HG02870 (cell line): ENCODE results near the gene ADGRV1.
A peak's percentile ranks its signal among the peaks of the same experiment; 100 is the strongest.
"Not testable (repeated sequence)": the region's sequence is repeated elsewhere in the genome, so short reads cannot be mapped to it uniquely, and the experiment has no call there.

ENCODE experiments used
- ATAC-seq: cut with Tn5 transposase; IDR thresholded peaks from one replicate; pipeline ENCODE4 v1.9.1; 2021; ENCODE audit warnings: mild to moderate bottlenecking, moderate library complexity; ENCODE audit not compliant: unreplicated experiment

The ADGRV1 gene

GRCh38 chr5:90703932-90704331 is 145.3 kb downstream of the ADGRV1 start:
- no peak for ATAC-seq

- ATAC-seq, result no peak
These were observed 149.1 kb downstream of the ADGRV1 start for GRCh38 chr5:90707698-90708097.

DNA sequence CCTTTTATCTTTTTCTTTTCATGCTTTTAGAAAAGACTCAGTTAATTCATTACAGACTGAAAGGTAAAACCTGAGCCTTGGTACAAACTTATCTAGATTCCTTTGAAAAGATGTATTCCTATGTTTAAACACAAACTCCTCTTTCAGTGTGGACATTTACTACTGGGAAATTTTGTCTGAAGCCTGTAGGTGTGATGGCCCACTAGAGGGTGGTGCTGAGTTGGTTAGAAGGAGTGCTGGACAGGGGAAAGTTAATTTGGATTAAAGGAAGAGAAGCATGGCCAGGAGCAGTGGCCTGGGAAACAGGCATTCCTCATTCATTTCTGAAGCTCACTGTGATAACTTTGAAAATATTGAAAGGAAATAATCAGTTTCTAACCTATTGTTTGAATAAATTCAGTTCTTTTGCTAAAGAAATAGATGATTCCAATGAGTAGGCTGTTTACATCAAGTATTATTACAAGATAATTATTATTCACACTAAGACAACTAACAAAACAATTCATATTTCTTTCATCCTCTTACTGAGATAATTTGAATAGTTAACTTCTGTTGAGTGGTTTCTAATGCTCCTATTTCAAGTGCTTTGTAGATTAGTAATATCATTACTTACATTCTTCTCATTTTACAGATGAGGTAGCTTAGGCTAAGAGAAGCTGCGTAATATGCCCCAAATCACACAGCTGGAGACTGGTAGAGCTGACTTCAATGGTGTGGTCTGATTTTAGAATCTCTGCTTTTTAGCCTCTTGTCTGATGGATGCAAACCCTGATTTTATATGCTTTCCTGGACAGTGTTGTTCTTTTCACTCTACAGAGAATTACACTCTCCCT is 150.9 kb downstream of the ADGRV1 start:
- ATAC-seq, result peak; percentile 85

DNA sequence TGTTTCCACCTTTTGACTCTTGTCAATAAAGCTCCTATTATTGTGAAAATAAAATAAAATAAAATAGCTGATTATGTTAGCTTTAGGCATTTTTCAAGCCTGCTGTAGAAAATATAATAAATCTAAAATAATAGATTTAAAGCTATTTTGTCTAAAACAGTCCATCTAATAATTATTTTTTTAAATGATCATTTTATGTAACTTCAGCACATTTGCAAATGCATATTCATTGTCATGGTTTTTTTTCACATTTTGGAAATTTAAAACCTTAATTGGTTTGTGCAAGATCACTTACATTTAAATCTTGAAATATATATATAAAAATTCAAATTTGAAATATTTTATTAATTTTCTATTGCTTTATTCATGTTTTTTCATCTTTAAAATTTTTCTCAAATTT is 159.8 kb downstream of the ADGRV1 start:
- ATAC-seq, result no peak

DNA sequence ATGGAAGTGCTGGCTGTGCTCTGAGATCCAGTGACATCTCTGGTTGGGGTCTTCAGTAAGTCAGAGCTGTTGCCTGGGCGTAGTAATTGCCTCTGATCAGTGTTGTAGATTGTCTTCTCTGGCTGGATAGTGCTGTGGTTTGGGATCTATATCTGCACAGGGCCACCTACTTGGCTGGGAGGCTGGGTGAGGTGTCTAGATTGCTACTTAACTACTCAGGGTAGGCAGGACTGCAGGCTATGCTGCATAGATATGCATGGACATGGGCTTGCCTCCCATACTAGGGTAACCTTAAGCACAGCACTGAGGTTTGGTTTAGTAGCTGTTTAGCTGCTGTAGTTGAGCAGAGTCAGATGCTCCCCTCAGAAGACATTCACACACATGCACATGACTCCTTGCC is 181.0 kb downstream of the ADGRV1 start:
- no peak for ATAC-seq

GRCh38 chr5:90740244-90740799 is 181.7 kb downstream of the ADGRV1 start:
- ATAC-seq, result no peak

- ATAC-seq, result no peak
These were observed 182.5 kb downstream of the ADGRV1 start for GRCh38 chr5:90741022-90741564.

- ATAC-seq, result no peak
These were observed 187.5 kb downstream of the ADGRV1 start for GRCh38 chr5:90746119-90746518.

DNA sequence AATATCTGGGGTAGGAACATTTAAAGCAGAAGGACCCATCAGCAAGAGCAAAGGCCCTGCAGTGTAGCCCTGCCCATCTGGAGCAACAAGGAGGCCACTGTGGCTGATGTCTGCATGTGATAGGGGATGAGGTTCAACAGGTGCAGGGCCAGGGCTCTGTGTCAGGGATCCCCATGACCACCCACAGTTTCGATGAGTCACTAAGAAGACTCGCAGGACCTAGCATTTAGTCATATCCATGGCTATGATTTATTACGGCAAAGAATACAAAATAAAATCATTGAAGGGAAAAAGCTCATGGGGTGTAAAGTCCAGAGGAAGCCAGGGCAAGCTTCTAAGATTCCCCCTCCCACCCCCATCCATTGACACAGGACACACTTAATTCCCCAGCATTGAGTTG is 188.6 kb downstream of the ADGRV1 start:
- ATAC-seq, result no peak

- no peak for ATAC-seq
These were observed 189.1 kb downstream of the ADGRV1 start for GRCh38 chr5:90747693-90748092.

- ATAC-seq, result no peak
These were observed 200.5 kb downstream of the ADGRV1 start for GRCh38 chr5:90759119-90759518.

- no peak for ATAC-seq
These were observed 209.1 kb downstream of the ADGRV1 start for GRCh38 chr5:90767710-90768109.

- ATAC-seq, result not testable (repeated sequence)
These were observed 211.5 kb downstream of the ADGRV1 start for GRCh38 chr5:90770006-90770541.

GRCh38 chr5:90777959-90778358 is 219.4 kb downstream of the ADGRV1 start:
- ATAC-seq, result no peak

DNA sequence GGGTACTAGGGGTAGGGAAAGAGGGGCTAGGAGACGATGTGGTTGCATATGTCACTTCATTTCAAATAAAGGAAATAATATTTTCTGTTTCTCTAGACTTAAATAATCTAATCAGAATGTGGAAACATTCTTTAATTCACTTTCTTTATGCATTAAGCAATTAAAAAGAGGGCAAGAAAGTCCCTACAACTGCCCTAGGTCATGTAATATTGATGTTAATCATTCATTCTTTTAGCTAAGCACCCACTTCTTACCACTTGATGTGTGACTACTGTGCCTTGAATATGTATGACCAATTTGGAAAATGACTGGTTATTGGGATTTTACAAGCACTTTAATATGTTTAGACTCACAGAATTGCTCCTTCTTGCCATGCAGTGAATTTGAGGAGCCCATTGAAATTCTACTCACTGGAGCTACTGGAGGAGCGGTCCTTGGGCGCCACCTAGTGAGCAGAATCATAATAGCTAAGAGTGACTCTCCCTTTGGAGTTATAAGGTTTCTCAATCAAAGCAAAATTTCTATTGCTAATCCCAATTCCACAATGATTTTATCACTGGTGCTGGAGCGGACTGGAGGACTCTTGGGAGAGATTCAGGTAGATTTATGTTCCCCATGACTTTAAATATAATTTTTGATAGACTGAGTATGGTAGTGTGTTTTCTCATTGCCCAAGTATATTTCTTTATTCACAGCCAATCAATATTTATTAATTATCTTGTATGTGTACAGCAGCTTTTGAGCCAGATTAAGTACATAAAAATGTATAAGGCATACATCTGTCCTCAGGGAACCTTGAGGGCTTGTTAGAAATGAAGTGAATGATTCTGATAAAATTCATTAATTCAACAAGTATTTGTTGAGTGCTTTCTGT is 225.1 kb downstream of the ADGRV1 start:
- ATAC-seq, result peak; percentile 96

DNA sequence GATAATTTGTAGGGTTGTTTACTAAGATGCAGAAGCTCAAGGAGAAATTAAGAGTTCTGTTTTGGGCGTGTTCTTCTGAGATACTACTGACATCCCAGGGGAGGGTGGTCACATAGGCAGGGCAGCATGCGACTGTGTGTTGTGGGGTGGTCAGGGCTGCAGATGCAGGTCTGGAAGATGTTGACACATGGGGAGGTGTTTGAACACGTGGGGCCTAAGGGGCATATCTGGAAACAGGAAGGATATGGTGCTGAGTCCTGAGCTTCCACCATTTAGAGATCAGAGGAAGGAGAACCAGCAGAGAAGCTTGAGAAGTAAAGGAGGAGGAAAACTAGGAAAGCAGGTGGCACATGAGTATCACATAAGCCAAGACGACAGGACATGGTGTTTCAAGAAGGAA is 228.2 kb downstream of the ADGRV1 start:
- no peak for ATAC-seq

DNA sequence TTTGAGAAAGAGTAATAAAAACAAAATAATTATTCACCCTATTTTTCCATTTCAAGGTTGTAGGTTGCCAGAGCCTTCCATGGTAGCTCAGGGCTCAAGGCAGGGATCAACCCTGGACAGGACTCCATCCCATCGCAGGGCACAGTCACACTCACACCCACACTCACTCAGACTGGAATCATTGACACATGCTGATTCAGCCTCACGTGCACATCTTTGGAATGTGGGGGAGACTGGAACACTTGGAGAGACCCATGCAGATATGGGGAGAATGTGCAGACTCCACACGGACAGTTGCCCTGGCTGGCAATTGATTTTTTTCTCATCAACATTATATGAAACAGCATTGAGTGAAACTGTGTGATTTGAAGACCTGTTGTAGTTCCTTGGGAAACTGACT is 234.1 kb downstream of the ADGRV1 start:
- no peak for ATAC-seq

- no peak for ATAC-seq
These were observed 234.6 kb downstream of the ADGRV1 start for GRCh38 chr5:90793183-90793582.

- not testable (repeated sequence) for ATAC-seq
These were observed 238.3 kb downstream of the ADGRV1 start for GRCh38 chr5:90796919-90797318.

GRCh38 chr5:90800082-90800481 is 241.5 kb downstream of the ADGRV1 start:
- not testable (repeated sequence) for ATAC-seq

DNA sequence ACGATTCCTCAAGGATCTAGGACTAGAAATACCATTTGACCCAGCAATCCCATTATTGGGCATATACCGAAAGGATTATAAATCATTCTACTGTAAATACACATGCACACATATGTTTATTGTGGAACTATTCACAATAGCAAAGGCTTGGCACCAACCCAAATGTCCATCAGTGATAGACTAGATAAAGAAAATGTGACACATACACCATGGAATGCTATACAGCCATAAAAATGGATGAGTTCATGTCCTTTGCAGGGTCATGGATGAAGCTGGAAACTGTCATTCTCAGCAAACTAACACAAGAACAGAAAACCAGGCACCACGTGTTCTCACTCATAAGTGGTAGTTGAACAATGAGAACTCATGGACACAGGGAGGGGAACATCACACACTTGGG is 241.9 kb downstream of the ADGRV1 start:
- ATAC-seq, result not testable (repeated sequence)
